COLO829 (cell line): ENCODE measurements around the gene SPAG17.
"Not testable (repeated sequence)": the region's sequence is repeated elsewhere in the genome, so short reads cannot be mapped to it uniquely, and the experiment has no call there.

Source experiments
- DNase-seq: peaks from one replicate; pipeline ENCODE4 v3.0.0; 2012; ENCODE audit warnings: low spot score

The SPAG17 gene

GRCh38 chr1:117976381-117976780 lies 208.6 kb downstream of the SPAG17 start:
- no peak for DNase-seq

GRCh38 chr1:117971777-117972176 lies 213.3 kb downstream of the SPAG17 start:
- no peak for DNase-seq

DNA sequence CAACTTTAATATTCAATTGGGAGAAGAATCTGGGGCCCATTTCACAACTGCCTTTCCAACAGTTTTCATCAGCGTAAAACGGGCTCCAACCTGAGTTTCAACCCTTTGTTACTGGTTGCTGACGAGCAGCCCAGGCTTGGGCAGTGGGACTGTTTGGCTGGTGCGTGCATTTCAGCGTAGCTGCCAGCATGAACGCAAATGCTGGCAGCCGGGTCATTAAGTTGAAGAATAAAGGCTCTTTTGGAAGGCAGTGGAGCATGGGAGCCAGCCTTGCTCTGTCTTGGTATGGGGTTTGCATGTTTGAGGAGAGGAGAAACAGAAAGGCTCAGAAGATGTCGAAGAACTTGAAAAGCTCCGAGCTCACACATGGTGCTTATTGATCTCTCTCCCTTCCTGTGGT lies 214.8 kb downstream of the SPAG17 start:
- no peak for DNase-seq

GRCh38 chr1:117967881-117968280 lies 217.1 kb downstream of the SPAG17 start:
- no peak for DNase-seq

GRCh38 chr1:117967477-117967876 lies 217.6 kb downstream of the SPAG17 start:
- DNase-seq = peak; percentile 24

DNA sequence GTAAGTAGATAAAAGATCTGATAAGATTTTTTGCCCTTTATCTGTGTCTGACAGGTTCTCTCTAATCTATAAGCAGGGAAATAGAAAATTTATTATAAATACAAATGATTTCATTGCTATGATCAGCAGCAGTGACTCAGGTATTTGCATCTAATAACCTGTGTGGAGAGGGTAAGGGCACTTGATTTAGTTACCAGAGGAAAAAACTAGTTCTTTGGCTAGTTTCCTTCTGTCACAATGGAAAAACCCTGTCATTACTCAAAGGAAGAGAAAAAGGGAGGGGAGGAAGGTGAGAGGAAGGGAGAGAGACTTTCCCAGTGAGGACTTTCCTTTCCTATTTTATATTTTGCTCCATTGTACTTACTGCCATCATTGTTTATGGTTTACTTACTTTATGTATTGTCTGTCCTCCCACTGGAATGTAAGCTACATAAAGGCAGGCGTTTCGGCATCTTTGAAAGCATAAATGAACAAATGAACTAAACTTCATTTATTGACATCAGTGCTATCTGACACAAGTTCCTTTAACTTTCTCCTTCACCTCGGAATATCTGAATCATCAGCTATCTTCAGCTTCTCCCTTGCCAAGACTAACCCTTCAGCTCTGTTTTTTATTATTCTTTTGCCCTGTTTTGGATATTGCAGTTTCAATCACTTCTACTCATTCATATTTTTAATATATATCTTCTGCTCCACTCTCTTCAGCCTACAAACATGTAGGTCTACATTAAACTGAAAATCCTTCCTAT lies 220.6 kb downstream of the SPAG17 start:
- no peak for DNase-seq

- no peak for DNase-seq
These were observed 225.7 kb downstream of the SPAG17 start for GRCh38 chr1:117959364-117959763.

DNA sequence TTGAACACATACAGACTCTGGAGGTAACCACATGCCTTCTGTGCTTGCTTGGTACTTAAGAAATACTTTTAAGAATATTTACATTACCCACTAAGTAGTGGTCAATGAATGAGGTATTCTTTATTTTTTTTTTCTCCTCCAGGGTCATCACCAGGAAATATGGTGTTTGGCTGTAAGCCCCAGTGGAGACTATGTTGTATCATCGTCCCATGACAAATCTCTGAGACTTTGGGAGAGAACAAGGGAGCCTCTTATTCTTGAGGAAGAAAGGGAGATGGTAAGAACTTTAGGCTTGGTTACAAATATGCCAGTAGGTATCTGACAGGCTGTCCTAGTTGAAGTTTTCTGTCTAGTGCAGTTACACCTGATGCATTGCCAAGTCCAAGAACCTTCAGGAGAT lies 232.6 kb downstream of the SPAG17 start:
- DNase-seq = peak; percentile 48

- DNase-seq = no peak
These were observed 242.7 kb downstream of the SPAG17 start for GRCh38 chr1:117942293-117942692.

- no peak for DNase-seq
These were observed 251.3 kb downstream of the SPAG17 start for GRCh38 chr1:117933769-117934168.

DNA sequence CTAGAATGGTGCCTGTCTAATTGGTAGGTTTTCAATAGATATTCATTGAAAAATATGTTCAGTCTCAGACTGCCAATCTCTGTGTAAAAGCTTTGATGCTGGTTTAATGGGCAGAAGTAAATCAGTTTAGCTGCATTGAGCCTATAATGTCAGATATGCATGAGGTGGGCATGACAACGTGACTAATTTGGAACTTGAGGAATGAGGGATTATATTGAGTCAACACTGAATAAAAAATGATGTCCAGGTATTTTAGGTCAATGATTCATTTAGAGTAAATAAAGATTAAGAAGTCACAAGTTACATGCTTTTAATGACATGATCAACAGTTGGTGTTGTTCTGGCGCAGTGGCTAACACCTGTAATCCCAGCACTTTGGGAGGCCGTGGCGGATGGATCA lies 252.5 kb downstream of the SPAG17 start:
- DNase-seq = no peak

DNA sequence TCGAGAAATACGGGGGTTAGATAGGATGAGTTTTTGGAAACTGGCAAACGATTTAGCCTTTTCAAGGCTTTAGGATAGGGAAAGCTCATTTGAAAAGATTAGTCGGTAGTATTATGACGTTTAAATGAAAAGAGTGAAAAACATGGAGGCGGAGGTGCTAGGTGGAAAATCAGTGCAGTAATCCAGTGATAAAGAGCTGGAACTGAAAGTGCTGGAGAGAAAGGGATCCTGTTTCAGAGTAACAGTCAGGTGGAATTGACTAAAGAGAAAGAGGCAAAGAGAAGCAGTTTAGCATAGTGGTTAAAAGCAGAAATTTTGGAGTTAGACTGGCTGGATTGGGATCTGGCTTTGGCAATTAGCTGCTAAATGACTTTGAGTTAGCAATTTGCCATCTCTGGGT lies 254.5 kb downstream of the SPAG17 start:
- no peak for DNase-seq

GRCh38 chr1:117930173-117930447 lies 254.9 kb downstream of the SPAG17 start:
- DNase-seq = no peak

GRCh38 chr1:117929343-117930172 lies 255.5 kb downstream of the SPAG17 start, which contains the start of the genes GDAP2 and WDR3:
TSS of gene GDAP2 (minus strand) at chr1:117929621. CDS start at chr1:117920357, 9,264 bp downstream.
TSS of gene WDR3 (plus strand) at chr1:117929739. CDS start at chr1:117933320, 3,581 bp downstream.
- peak; percentile 81 for DNase-seq

DNA sequence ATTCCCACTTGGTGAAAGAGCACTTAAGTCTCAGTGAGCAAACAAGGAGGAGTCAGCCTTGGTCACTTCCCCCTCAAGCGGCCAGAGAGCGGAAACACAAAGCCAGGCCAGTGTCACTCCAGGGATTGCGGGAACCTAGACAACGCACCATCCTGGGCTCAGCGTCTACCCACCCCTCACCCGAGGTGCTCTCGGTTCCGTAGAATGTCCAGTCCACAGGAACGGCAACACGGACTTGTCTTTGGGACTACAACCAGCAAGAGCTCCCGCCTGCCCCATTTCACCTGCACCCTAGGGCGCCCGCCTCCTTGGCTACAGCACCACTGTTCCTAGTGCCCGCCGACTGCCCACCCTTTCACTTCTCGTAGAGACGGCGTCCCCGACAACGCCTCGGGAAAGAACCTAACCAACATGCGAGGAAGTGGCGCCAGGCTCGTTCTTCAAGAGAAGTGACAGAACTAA lies 256.1 kb downstream of the SPAG17 start:
- peak; percentile 26 for DNase-seq

DNA sequence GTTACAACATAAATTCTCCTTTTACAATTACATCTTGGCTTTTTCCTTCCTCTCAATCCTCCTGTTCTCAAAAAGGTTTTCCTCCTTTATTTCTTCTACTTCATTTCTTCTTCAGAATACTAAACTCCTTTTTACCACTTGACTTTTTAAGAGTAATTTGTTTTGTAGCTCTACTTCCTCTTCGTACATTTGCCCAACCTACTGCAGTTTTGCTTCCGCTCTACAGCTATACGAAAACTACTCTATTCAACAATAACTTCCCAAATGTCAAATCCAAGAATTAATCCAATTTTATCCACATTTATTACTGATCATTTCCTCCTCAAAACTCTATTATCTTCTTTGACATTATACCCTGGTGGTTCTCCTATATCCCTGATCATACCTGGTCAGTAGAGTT lies 259.0 kb downstream of the SPAG17 start:
- DNase-seq = no peak

GRCh38 chr1:117922717-117923116 lies 262.3 kb downstream of the SPAG17 start:
- not testable (repeated sequence) for DNase-seq

GRCh38 chr1:117921991-117922390 lies 263.0 kb downstream of the SPAG17 start:
- no peak for DNase-seq

DNA sequence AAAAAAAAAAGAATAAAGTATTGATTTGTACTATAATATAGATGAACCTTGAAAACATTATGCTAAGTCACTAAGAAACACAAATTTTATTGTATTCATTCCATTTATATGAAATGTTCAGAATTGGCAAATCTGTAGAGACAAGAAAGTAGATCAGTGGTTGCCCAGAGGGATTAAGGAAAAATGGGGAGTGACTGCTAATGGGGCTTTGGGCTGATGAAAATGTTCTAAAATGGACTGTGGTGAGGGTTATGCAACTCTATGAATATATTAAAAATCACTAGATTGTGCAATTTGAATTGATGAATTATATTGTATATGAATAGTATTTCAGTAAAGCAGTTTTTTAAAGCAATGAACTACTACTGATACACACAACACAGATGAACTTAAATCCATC lies 265.7 kb downstream of the SPAG17 start:
- no peak for DNase-seq

DNA sequence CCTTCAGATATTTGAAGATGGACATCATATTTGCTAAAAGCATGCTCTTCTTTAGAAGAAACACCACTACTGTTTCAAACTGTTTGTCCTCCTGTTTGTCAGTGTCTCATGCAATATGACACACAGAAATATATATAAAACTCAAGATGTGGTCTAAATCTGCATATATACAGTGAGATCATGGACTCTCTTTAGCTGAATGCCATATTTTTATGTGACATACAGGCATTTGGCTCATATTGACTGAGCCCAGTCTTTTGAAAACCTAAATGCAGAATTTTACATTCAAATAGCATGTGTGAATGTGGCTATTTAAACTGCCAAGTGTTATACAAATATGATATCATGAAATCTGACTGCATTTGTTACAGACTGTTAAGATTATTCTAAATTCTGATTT lies 274.0 kb downstream of the SPAG17 start:
- DNase-seq = no peak

DNA sequence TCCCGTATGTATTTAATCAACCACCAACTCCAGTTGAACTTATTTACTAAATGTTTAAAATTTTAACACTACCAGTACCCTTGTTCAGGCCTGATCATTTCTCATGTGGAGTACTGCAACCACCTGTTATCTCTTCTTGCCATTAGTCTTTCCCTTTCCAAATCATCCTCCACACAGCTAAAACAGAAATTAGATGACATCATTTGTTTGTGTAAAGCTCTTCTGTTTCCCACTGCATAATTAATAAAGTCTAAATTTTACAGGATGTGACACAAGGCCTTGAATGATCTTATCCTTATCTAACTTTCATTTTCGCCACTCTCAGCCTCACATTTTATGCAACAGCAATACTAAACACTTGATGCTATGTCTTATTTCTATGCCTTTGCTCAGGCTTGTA lies 280.0 kb downstream of the SPAG17 start:
- DNase-seq = no peak

DNA sequence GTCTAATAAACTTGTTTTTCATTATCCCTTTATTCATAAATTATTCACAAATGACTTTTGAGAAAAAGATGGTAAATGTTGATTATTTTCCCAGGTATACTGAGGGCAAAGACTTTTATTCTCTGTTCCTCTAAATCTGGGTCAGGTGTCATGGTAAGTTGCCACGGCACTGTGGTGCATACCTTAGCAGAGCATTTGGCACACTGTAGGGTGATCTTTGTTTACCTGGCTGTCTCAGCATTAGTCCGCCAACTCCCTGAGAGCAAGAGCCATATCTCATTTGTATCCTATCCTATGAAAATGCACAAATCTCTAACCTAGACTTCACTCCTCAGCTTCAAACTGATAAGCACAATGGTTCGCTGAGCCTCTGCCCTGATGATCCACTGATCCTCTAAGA lies 280.5 kb downstream of the SPAG17 start:
- no peak for DNase-seq
